ENCODE measurements around the gene TECTA.

DNA sequence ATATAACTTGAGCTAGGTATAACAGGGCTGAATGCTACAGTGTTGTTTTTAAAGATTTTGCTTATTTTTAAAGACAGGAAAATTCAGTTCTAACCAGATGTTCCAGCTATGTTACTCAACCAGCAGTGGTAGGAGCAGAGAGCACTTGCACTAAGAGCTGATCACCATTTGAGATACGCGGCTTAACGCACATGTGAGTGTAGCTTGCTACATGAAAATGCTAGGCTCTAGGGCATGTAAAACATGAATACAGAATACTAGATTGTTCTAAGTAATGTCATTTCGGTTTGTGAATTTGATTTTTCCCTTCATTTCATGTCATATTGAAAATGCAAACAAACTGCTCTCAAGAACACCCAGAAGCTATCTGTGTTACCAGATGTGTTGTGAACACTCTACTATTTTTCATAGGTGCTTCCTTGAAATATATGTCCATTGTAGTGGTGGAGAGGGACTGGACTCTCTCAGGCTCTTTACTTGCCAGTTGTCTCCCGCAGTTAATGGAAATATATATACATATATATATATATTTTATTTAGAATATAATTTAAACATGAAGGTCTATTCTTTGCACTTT lies 10.8 kb upstream of the TECTA start:
- TF ChIP-seq, protein P1, sequence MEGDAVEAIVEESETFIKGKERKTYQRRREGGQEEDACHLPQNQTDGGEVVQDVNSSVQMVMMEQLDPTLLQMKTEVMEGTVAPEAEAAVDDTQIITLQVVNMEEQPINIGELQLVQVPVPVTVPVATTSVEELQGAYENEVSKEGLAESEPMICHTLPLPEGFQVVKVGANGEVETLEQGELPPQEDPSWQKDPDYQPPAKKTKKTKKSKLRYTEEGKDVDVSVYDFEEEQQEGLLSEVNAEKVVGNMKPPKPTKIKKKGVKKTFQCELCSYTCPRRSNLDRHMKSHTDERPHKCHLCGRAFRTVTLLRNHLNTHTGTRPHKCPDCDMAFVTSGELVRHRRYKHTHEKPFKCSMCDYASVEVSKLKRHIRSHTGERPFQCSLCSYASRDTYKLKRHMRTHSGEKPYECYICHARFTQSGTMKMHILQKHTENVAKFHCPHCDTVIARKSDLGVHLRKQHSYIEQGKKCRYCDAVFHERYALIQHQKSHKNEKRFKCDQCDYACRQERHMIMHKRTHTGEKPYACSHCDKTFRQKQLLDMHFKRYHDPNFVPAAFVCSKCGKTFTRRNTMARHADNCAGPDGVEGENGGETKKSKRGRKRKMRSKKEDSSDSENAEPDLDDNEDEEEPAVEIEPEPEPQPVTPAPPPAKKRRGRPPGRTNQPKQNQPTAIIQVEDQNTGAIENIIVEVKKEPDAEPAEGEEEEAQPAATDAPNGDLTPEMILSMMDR (IDR thresholded peaks at IDR 0.05) = no peak
- no peak for TF ChIP-seq POLR2AphosphoS5 (IDR thresholded peaks at IDR 0.05; ENCODE audit: low read depth, low read length)
- no peak for TF ChIP-seq SIN3A (IDR thresholded peaks at IDR 0.05; ENCODE audit: borderline replicate concordance, insufficient read depth, low read depth, low read length)
- TF ChIP-seq, protein P2, sequence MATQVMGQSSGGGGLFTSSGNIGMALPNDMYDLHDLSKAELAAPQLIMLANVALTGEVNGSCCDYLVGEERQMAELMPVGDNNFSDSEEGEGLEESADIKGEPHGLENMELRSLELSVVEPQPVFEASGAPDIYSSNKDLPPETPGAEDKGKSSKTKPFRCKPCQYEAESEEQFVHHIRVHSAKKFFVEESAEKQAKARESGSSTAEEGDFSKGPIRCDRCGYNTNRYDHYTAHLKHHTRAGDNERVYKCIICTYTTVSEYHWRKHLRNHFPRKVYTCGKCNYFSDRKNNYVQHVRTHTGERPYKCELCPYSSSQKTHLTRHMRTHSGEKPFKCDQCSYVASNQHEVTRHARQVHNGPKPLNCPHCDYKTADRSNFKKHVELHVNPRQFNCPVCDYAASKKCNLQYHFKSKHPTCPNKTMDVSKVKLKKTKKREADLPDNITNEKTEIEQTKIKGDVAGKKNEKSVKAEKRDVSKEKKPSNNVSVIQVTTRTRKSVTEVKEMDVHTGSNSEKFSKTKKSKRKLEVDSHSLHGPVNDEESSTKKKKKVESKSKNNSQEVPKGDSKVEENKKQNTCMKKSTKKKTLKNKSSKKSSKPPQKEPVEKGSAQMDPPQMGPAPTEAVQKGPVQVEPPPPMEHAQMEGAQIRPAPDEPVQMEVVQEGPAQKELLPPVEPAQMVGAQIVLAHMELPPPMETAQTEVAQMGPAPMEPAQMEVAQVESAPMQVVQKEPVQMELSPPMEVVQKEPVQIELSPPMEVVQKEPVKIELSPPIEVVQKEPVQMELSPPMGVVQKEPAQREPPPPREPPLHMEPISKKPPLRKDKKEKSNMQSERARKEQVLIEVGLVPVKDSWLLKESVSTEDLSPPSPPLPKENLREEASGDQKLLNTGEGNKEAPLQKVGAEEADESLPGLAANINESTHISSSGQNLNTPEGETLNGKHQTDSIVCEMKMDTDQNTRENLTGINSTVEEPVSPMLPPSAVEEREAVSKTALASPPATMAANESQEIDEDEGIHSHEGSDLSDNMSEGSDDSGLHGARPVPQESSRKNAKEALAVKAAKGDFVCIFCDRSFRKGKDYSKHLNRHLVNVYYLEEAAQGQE (IDR thresholded peaks at IDR 0.05; ENCODE audit: insufficient read depth in 1 of 2, low read depth in 2 of 2, low read length in 1 of 2) = no peak
